Glomerular visceral epithelial cell (primary cell): ENCODE results near the gene TFIP11.

Experiments used
- DNase-seq: peaks from one replicate; pipeline ENCODE4 v3.0.0-alpha.2; 2016; ENCODE audit errors: extremely low spot score

Gene TFIP11

DNA sequence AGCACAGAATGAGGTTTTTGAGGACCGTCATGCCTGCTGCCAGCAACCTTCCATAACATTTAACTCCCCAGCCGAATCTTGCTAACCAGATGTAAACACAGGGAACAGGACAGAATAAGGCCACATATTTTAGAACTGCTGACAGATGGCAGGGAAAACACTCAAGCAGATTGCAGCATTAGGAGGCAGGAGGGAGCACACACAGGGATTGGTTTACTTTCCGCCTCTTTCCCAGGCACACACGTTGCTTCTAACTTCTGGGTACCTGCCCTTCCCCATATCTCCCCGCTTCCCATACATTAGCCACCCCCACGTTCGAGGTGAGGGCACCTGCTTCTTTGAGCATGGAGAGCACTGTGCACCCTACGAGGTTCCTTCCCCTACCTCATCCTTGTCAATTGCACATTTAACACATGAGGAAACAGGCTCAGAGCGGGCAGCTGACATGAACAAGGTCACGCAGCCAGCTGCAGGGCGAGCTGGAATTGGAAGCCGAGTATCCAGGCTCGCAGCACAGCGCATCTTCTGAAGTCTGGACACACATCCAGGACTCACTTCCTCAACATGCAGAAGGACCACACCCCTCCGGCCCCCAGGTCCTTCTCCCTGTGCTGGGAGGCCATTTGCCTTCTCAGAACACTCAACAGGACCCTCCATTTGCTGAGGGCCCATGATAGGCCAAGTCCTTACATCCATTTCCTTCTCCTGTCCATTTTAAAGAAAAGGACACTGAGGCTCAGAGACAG lies 64.5 kb downstream of the TFIP11 start:
- no peak for DNase-seq

DNA sequence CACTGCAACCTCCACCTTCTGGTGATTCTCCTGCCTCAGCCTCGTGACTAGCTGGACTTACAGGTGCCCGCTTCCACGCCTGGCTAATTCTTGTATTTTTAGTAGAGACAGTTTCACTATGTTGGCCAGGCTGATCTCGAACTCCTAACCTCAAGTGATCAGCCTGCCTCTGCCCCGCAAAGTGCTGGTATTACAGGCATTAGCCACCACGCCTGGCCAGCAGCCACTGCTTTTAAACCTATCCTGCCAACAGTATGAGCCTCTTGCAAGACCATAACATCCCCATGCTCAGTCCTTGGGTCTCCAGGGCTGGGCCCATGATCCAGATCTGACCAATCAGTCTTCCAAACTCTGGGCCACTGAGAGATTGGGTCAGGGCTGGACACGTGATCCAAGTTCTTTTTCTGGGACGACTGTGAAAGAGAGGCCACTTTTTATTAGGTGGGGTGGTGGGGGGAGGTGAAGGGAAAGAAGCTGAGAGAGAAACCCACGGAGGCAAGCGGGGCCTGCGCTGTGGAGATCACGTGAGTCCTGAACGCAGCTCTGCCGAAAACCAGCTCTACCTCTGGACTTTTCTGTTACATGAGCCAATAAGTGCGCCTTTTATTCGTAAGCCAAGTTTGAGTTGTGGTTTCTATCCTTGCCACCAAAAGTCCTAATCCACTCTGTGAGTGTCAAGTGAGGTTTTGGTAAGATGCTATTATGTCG lies 65.3 kb downstream of the TFIP11 start:
- no peak for DNase-seq

DNA sequence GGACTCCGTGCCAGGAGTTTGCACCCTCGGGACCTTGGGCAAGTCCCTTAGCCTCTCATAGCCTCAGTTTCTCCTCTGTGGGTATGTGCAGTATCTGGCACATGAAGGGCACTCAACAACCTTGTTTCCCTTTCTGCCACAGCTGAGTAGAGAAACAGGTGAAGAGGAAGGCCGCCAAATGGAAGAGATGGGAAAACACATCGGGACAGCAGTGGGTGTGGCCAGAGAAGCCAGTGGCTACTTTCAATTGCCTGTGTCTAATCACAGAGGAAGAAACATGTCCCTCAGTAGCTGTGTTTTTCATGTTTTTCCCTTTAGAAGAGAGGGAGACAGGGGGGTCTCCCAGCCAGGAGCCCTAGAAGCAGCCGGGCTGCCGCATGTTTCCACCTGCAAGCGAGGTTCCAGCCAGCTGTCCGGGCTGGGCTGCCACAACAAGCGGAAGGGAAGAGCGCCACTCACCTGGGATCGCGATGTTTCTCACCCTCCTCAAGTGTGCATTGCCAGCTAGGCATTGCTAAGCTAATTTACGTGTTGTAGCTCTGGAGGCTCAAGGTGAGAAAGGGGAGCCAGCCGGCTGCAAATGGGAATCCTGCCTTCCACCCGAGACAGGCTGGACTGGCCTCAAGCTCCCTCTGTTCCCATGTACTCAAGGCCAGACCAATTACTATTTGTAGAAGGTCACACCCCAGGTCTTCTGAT lies 66.5 kb downstream of the TFIP11 start:
- no peak for DNase-seq

DNA sequence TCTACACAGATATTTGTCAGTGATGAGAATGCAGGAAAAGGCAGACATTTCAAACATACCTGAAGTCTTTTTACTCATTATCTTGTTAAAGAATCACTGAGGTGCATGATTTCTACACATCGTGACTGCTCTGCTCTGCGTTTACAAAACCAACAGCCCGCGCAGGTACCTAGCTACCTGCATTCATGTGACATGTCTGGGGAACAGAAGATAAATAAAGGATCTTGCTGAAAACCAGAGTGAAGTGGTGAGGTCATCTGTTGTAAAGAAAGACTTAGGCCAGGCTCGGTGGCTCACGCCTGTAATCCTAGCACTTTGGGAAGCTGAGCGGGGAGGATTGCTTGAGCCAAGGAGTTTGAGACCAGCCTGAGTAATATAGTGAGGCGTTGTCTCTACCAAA lies 67.5 kb downstream of the TFIP11 start:
- DNase-seq = no peak

- DNase-seq = no peak
Measured at GRCh38 chr22:26443901-26444690, 68.2 kb downstream of the TFIP11 start.

DNA sequence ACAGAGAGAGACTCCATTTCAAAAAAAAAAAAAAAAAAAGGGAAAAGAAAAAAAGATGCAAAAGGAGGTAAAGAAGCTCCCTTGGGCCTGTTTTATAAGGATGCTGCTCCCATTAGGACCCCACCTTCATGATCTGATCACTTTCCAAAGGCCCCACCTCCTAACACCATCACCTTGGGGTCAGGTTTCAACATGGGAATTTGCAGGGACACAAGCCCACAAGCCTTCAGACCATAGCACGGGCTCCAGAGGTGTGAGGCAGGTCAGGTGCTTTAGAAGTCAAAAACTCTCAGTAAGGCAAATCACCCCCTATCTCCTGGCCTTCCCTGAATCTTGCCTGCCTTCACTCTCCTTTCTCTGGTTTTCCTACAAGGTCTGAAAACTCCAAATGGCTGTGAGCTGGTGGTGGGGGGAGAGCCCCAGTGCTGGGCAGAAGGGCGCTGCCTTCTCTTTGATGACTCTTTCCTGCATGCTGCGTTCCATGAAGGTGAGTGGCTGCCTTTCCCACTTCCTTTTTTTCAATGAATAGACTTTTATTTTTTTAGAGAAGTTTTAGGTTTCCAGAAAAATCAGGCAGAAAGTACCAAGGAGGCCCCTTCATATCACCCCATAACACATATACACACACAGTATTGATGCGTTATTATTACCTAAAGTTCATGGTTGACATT lies 70.1 kb downstream of the TFIP11 start:
- no peak for DNase-seq
